Bronchial epithelial cell (primary cell): Measurements from ENCODE around the gene KLF13. TPM values are rescaled to one million over a fixed set of nuclear protein-coding genes. Genes with fewer than 3 reads are reported as not detected.

ENCODE experiments used
- DNase-seq: peaks from one replicate; pipeline ENCODE4 v3.0.0-alpha.2; 2010; ENCODE audit warnings: low read depth
- FAIRE-seq: peaks from 2 replicates; lab custom pipeline; 2011; peaks lifted over from hg19 to GRCh38; lab: Jason Lieb, UNC
- H3K27me3 ChIP-seq: 2 replicates; pipeline ENCODE4 v1.5.1; 2011; ENCODE audit warnings: low read length; ENCODE audit not compliant: control insufficient read depth, insufficient read depth
- H3K36me3 ChIP-seq: 2 replicates; pipeline ENCODE4 v1.5.1; 2011; ENCODE audit warnings: low read length; ENCODE audit not compliant: control insufficient read depth, insufficient read depth
- H3K4me3 ChIP-seq: 2 replicates; pipeline ENCODE4 v1.5.1; 2011; ENCODE audit warnings: mild to moderate bottlenecking, low read depth, low read length, control low read depth
- total RNA-seq: library from RNA; depleted of rRNA; stranded (reverse); fragments of >200 nt; gene quantifications from 2 replicates; pipeline ENCODE4 v1.2.1, GENCODE V29; 2014
- TF ChIP-seq, protein P1 (sequence below): IDR thresholded peaks from 2 replicates; pipeline ENCODE4 v1.5.1; 2011; ENCODE audit warnings: mild to moderate bottlenecking, moderate library complexity, low read length, control low read depth, inconsistent platforms; ENCODE audit not compliant: insufficient read depth, severe bottlenecking

The KLF13 gene
- total RNA-seq, 1 donor from 2014 or later = 58.7 TPM

DNA sequence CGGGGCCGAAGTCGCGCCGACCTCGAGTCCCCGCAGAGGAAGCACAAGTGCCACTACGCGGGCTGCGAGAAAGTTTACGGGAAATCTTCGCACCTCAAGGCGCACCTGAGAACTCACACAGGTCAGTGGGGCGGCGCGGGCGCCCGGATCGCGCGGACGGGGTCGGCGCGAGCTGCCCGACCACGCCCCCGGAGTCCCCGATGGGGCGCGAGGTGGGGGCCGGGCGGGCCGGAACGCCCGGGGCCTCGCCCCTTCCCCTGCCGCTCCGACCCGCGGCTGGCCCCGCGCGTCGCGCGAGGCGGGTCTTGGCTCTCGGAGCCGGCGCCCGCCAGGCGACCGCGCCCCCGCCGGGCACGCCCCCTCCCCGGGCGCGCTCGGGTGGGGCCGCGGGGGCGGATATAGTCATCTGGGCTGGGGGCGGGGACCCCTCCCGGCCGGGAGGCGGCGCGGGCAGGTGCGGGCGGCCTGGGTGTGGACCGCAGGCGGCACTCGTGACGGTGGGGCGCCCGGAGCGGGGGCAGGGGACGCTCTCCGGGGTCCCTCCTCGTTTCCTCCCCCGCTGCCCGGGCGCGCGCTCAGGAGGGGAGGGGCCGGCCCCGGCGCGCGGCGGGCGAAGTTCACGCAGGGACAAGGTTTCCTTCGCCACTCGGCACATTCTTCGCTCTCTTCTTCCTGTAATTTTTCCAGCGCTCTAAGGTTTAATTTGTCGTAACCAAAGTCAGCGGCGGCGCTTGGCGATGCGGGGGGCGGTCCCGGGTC, 1.2 kb downstream of the KLF13 start:
- H3K36me3 ChIP-seq = peaks cover 6% of the 10 kb centered on the region
- H3K4me3 ChIP-seq = peak overlapping the region; percentile 66
- FAIRE-seq (no peak), DNase-seq (peak; percentile 15)
- no peaks in the 10 kb centered on the region for H3K27me3 ChIP-seq
- TF ChIP-seq, protein P1, sequence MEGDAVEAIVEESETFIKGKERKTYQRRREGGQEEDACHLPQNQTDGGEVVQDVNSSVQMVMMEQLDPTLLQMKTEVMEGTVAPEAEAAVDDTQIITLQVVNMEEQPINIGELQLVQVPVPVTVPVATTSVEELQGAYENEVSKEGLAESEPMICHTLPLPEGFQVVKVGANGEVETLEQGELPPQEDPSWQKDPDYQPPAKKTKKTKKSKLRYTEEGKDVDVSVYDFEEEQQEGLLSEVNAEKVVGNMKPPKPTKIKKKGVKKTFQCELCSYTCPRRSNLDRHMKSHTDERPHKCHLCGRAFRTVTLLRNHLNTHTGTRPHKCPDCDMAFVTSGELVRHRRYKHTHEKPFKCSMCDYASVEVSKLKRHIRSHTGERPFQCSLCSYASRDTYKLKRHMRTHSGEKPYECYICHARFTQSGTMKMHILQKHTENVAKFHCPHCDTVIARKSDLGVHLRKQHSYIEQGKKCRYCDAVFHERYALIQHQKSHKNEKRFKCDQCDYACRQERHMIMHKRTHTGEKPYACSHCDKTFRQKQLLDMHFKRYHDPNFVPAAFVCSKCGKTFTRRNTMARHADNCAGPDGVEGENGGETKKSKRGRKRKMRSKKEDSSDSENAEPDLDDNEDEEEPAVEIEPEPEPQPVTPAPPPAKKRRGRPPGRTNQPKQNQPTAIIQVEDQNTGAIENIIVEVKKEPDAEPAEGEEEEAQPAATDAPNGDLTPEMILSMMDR = no peak

- Histone ChIP-seq H3K36me3 (peaks cover 6% of the 10 kb centered on the region), H3K4me3 (peak overlapping the region; percentile 66), H3K27me3 (no peaks in the 10 kb centered on the region)
- DNase-seq (peak; percentile 17), FAIRE-seq (no peak)
- TF ChIP-seq, protein P1 = no peak
Measured at GRCh38 chr15:31328428-31328968, 1.9 kb downstream of the KLF13 start.

DNA sequence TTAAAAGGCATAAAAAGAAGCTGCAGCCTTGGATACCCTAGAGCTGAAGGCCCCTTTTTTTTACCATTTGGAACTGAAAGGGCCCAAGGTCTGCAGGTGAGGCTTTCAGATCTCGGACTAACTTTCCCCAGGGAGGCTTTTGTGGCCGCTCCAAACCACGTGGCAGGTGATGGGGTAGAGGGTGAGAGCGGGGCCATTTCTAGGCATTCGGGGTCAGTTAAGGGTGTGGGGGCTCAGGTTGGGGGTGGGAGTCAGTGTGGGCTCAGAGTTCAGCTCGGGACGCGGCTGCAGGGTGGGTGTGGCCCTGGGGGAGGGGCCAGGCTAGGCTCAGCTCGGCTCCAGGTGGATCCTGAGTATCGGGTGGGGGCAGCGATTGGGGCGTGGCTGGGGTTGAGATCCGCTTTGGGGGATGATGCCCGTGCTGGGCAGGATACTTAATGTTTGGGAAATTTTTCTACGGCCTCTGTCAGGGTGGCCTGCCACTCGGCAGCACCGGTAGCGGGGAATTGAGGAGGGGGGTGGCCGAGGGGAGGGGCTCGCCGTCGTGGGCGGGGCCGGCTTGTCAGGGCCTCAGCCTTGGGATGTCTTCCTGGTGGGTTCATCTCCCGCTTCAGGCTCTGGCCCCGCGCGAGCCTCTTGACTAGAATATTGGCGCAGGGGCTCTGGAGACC, 2.5 kb downstream of the KLF13 start:
- DNase-seq (peak; percentile 3), FAIRE-seq (no peak)
- Histone ChIP-seq H3K27me3 (no peaks in the 10 kb centered on the region), H3K36me3 (peaks cover 6% of the 10 kb centered on the region), H3K4me3 (peak overlapping the region; percentile 66)
- TF ChIP-seq, protein P1 = no peak

DNA sequence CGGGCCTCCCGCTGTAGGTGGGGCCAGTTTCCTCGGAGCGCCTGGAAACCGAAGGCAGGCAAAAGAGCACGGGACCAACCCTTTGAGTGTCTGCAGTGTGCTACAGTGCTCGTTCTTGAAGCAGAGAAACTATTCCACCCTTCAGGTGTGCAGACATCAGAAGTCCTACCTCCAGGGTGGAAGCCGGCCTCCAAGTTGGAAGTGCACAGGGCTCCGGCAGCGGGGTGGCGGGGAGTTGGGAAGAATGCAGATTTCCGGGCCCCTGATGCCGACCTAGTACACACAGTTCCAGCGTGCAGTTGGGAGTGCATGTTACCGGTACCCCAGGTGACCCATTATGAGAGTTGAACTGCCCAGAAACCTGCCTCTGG, 3.0 kb downstream of the KLF13 start:
- FAIRE-seq (no peak), DNase-seq (no peak)
- Histone ChIP-seq H3K4me3 (peak overlapping the region; percentile 66), H3K27me3 (no peaks in the 10 kb centered on the region), H3K36me3 (peaks cover 6% of the 10 kb centered on the region)
- TF ChIP-seq, protein P1 = no peak

DNA sequence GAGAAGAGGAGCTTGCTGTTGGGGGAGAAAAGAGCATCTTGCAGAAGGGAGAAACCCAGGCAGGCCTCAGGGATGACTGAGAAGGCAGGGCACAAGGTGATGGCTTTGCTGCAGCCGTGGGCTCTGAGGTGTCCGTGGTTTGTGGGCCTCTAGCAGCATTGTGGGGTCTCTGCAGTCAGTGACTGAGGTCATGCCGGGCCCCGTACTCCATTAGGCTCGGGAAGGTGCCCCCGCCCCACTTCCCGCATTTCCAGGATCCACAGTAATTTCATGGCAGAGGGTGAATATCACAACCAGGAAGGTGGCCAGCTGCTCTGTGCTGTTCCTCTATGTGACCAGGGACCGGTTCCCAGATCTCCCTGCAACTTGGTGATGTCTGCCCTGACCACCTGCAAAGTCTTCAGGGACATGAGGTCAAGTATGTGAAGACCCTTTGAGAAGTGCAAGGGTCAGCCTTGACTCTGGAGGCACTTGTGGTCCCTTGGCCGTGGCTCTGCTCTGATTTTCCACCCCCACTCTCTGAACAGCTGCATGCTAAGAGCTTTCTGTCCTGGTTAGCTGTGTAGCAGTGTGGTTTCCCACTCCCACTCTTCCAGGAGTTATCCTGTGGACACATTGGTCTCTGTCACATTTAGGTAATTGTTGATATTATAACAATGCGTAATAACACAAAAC, 3.6 kb downstream of the KLF13 start:
- TF ChIP-seq, protein P1 = no peak
- no peak overlapping the region for H3K4me3 ChIP-seq

More for the DNA sequence above, 3.6 kb downstream of the KLF13 start:
- DNase-seq = no peak
- Histone ChIP-seq H3K27me3 (no peaks in the 10 kb centered on the region), H3K36me3 (peaks cover 6% of the 10 kb centered on the region)
- FAIRE-seq = no peak
